GM21381 (cell line): Measurements from ENCODE around the gene CXorf49B.

Source experiments
- ATAC-seq: cut with Tn5 transposase; IDR thresholded peaks from one replicate; pipeline ENCODE4 v1.9.1; 2021; ENCODE audit warnings: mild to moderate bottlenecking, moderate library complexity; ENCODE audit not compliant: unreplicated experiment

The CXorf49B gene

GRCh38 chrX:71815121-71815905, 52.2 kb downstream of the CXorf49B start:
- ATAC-seq = no peak

DNA sequence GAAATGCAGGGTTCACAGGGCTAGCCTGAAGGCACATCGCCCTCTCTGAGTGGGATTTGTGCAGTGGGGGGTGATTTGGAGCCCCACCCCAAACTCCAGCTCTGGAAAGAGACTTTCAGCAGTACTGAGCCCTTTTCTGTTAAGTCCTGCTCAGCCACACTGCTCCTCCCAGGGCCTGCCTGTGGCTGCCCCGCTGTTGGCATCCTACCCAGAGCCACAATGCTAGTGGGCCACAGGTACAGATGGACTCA, 52.7 kb downstream of the CXorf49B start:
- no peak for ATAC-seq
